IPS-11a (cell line): ENCODE measurements around the gene MCHR1.
"Not testable (repeated sequence)": the region's sequence is repeated elsewhere in the genome, so short reads cannot be mapped to it uniquely, and the experiment has no call there.

Source experiments
- H3K4me3 ChIP-seq: one replicate; pipeline ENCODE4 v1.5.1; 2013; ENCODE audit warnings: low read depth, low read length, control low read depth

The MCHR1 gene

DNA sequence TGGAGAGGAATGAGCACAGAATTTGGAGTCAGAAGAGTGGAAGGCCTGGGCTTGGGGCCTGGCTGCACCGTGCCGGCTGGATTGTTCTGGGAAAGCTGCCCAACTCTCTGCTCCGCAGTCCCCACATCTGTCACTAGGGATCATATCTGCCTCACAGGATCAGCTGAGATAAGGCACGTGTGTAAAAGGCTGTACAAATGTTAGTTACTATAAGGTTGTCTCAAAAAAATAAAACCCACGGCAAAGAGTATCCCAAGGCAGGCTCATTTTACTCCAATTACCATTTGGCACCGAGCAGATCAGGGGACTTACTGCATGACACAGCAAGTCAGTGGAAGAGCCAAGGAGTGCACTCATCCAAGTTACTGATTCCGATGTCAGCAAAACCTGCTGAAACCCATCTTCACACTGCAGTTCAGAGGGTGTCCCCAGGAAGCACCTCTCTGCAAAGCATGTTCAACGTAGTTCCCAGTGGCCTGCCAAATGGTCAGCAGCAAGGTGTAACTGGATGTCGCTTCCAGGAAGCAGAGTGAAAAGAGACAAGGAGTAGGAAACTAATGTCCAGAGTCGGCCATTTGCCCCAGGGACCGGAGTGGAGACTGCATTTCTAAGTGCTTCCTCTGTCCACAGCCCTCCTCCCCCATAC is 24.6 kb upstream of the MCHR1 start:
- no peak overlapping the region for H3K4me3 ChIP-seq

DNA sequence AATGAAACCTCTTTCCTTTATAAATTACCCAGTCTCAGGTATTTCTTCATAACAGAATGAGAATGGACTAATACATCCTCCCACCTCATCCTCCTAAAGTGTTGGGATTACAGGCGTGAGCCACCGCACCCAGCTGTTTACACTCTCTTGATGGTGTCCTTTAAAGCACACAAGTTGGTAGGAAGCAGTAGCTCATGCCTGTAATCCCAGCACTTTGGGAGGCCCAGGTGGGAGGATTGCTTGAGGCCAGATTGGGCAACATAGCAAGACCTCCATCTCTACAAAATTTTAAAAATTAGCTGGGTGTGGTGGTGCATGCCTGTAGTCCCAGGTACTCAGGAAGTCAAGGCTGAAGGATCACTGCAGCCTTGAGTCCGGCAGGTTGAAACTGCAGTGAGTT is 23.3 kb upstream of the MCHR1 start:
- not testable (repeated sequence) for H3K4me3 ChIP-seq

DNA sequence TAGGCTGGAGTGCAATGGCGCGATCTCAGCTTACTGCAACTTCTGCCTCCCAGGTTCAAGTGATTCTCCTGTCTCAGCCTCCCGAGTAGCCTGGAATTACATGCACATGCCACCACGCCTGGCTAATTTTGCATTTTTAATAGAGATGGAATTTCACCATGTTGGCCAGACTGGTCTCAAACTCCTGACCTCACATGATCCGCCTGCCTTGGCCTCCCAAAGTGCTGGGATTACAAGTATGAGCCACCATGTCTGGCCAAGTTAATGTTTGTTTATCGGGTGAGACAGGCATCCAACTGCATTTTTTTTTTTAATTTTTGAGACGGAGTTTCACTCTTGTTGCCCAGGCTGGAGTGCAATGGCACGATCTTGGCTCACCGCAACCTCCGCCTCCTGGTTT is 22.6 kb upstream of the MCHR1 start:
- not testable (repeated sequence) for H3K4me3 ChIP-seq

DNA sequence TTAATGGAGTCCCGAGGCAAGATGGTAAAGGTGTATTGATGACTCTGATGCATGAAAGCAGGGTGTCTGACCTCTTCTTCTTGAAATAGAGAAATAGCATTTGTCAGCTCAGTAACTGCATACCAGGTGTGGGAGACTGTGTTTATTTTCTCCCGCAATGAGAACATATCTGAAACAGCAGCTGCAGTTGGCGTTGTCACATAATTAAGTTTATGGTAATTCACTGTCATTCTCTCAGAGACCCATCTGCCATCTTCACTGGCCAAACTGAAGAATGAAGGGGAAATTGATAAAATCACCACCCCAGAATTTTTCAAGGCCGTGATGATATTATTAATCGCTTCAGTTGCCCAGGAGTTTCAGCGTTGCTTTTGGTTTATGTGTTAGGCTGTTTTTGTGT is 20.1 kb upstream of the MCHR1 start:
- no peak overlapping the region for H3K4me3 ChIP-seq

DNA sequence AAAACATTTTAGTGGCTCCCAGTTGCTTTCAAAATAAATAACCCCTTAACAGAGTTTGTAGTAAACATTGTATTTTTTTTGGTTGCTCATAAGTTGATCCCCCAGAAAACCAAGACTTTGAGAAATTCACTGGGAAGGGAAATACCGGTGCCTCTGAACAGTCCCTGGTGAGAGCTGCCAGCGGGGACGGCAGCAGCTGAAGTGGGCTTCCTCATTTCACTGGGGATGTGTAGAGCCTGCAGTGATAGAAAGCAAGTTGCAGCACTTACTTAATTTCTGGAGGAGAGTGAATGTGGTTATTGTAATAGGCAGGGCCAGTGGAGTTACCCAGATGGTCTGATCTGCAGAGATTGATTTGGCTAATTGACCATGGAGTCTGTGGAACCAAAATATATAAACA is 18.6 kb upstream of the MCHR1 start:
- no peak overlapping the region for H3K4me3 ChIP-seq

DNA sequence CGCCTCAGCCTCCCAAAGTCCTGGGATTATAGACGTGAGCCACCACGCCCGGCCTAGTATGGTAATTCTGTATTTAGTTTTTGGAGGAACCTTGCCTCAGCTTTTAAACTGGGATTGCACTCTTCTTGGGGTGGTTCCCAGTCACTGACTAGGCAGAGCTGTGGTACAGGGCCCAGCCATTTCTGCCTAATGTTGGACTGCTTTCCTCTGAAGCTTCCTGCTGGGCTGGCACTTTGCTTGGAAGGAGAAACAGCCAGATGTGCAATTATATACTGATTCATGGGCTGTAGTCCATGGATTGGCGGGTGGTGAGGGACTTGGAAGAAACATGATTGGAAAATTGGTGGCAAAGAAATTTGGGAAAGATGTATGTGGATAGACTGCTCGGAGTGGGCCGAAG is 17.6 kb upstream of the MCHR1 start:
- H3K4me3 ChIP-seq, result no peak overlapping the region

DNA sequence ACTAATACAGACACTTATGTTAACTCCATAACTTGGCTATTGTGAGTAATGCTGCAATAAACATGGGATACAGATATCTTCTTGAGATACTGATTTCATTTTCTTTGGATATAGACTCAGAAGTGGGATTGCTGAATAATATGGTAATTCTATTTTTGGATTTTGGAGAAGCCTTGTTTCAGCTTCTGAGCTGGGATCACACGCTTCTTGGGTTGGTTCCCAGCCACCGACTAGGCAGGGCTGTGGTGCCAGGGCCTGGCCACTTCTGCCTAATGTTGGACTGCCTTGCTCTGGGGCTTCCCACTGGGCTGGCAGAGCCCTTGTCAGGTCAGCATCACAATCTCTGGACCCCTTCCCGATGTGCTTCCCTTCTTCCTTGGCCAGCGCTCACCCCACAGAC is 14.0 kb upstream of the MCHR1 start:
- no peak overlapping the region for H3K4me3 ChIP-seq

DNA sequence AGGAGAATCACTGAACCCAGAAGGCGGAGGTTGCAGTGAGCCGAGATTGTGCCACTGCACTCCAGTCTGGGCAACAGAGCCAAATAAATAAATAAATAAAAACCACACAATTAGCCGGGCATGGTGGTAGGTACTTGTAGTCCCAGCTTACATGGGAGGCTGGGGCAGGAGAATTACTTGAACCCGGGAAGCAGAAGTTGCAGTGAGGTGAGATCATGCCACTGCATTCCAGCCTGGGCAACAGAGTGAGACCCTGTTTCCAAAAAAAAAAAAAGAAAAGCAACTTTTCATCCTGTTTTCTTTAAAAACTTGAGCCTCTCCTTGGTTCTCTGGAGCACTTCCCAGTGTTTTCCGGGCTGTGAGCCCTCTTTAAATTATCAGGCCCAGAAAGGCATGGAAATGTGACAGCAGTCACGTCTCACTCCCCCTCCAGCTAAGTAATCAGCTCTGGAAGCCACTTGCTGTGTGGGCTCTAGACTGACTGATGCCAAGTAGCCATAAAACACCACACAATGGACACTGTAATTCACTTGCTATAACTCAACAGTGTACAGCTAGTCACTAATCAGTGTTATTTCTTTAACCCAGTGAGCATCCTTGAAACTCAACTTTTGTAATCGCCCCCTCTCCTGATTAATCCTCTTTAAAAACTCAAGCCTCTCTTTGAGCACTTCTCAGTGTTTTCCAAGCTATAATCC is 13.0 kb upstream of the MCHR1 start:
- H3K4me3 ChIP-seq, result no peak overlapping the region

DNA sequence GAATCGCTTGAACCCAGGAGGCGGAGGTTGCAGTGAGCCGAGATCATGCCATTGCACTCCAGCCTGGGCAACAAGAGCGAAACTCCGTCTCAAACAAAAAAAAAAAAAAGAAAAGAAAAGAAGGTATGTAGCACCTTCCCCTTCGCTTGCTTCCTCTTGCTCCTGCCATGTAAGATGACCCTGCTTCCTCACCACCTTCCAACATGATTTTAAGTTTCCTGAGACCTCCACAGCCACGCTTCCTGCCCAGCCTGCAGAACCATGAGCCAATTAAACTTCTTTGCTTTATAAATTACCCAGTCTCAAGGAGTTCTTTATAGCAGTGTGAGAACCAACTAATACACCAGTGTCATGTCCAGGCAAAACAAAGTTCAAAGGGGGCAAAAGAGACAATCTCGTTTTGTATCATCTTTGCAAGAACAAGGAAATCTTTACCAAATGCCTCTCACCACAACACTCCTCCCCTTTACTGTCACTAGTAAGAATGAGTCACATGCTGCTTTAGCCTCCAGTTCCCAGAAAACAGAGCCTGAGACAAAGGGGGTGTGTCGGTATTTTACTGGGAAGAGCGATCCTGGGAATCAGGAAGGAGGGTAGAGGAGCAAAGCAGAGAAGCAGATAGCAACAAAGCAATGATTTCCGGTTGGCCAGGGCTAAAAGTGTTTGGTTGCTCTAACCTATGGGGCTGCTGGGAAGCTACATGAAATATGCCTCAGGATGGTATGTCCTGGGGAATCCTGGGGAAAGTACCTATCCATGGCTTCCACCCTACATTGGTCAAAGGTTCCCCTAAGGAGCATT is 10.5 kb upstream of the MCHR1 start:
- no peak overlapping the region for H3K4me3 ChIP-seq

DNA sequence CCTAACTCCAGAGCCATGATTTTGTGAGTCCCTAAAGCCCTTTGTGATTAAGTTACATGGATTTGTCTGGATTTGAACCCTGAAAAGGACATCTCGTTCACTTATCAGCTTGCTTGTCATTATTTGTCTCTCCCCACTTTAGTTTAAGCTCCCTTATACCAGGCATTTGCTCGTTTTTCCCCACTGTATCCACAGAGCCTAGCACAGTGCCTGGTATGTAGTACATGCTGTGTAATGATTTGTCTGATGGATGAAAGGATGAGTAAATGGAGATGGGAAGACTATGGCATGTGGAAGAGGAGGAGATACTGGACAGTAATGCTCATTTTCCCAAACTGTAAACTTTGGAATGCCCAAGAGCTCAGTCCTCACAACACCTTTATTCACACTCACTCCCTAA is 9.2 kb upstream of the MCHR1 start:
- H3K4me3 ChIP-seq, result no peak overlapping the region

DNA sequence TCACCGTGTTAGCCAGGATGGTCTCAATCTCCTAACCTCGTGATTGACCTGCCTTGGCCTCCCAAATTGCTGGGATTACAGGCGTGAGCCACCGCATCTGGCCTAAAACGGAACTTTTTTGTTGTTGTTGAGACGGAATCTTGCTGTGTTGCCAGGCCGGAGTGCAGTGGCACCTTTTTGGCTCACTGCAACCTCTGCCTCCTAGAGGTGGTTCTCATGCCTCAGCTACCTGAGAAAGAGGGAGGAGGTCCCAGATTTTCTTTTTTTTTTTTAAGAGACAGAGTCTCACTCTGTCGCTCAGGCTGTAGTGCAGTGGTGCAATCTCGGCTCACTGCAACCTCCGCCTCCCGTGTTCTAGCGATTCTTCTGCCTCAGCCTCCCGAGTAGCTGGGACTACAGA is 7.9 kb upstream of the MCHR1 start:
- H3K4me3 ChIP-seq, result no peak overlapping the region

DNA sequence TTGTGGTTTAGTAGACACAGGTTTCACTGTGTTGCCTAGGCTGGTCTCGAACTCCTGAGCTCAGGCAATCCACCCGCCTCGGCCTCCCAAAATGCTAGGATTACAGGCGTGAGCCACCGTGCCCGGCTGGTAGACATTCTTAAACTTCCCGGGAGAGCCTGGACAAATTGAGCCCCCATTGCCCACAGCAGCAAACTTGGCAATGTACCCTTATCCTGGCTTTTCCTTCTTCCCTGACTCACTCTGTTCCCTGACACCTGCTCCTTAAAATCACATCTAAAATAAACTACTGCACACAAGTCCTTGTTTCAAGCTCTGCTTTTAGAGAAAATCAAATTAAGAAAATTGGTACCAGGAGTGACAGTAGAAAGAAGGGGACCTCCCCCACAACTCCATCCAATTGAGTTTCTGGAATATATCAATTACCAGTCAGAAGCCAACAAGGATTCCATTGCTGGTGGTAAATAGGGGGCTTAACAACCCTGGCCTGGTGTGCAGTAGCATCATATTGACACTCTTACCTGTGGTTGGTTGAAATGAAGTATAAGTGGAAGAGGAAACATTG is 7.4 kb upstream of the MCHR1 start:
- no peak overlapping the region for H3K4me3 ChIP-seq

DNA sequence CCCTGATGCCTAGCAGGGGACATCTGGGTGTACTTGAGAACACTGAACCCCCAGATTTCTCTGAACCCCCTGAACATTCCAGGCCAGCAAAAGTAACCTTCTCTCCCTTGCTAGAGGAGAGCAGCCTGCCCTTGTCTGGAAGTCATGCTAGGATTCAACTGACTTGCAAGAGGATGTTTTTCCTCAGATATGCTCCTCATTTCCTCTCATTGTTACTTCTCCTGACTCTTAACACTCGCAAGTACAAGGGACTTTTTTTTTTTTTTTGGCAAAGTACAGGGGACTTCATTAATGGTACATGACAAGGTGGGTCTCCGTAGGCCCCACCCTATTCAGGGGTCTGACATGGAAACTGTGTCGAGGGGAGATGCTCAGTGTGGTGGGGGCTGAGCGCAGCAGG is 6.3 kb upstream of the MCHR1 start:
- H3K4me3 ChIP-seq, result no peak overlapping the region

DNA sequence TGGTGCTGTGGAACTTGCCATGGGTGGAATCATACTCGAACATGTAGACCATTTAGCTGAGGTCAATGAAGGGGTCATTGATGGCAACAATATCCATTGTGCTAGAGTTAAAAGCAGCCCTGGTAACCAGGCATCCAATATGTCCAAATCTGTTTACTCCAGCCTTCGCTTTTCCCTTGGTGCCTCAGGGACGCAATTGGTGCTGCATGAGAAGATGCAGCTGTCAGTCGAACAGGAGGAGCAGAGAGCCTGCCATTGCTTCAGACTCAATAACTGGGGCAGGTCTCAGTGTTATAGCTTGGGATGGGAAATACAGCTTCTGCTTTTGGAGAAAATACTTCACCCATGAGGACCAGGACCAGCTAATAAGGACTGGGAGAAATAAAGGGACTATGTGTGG is 5.0 kb upstream of the MCHR1 start:
- H3K4me3 ChIP-seq, result no peak overlapping the region

DNA sequence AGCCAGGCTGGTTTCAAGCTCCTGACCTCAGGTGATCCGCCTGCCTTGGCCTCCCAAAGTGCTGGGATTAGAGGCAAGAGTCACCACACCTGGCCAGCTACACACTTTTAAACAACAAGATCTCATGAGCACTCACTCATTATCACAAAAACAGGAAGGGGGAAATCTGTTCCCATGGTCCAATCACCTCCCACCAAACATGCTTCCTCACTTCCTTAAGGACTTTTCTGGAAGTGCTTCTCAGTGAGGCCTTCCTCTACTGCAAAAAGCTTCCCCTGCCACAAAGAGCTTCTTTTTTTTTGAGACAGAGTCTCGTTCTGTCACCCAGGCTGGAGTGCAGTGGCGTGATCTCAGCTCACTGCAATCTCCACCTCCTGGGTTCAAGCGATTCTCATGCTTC is 3.1 kb upstream of the MCHR1 start:
- H3K4me3 ChIP-seq, result not testable (repeated sequence)

DNA sequence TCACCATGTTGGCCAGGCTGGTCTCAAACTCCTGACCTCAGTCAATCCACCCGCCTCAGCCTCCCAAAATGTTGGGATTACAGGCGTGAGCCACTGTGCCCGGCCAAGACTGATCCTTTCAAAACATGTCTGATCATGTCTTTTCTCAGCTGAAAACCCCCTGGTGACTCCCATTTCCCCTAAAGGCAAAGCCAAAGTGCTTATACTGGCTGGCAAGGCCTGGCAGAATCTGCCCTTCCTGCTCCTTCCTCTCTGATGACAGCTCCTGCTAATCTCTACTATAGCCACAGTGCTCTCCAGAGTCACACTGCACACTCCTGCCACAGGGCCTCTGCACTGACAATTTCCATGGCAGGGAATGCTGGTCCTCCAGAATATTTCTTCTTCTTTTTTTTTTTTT is 2.6 kb upstream of the MCHR1 start:
- H3K4me3 ChIP-seq, result no peak overlapping the region

DNA sequence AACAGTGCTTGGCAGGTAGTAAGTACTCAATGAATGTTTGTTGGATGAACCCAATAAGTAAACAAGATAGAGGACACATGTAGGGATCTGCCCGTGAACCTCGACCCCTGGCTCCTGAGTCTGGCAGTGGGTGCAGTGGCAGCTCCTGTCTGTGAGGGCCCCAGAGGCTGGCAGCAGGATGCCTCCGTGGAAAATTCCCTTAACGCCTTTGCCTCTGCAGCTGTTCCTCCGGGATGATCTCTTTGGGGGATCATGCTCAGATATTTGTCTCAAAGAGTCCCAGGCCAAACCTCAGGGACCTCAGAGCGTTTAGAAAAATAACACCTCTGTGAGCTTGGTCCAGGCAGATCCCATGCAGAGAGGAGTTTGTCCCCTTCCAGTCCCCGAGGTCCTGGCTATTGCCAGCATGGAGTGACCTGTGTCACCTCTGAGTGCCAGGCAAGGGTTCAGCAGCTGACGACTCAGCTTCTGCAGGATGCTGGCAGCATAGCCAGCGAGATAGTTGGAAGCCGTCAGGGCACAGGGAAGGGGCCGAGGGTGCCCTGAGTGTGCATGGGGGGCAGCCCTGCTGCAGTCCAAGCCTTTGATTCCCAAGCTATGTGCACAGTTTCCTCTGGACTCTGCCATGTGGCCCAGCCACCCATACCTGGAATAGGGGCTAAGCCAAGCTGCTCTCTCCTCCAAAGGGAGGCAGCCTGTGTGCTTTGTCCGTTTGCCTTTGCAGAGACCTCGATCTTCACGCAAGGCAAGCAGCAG is 613 bp upstream of the MCHR1 start:
- H3K4me3 ChIP-seq, result no peak overlapping the region

DNA sequence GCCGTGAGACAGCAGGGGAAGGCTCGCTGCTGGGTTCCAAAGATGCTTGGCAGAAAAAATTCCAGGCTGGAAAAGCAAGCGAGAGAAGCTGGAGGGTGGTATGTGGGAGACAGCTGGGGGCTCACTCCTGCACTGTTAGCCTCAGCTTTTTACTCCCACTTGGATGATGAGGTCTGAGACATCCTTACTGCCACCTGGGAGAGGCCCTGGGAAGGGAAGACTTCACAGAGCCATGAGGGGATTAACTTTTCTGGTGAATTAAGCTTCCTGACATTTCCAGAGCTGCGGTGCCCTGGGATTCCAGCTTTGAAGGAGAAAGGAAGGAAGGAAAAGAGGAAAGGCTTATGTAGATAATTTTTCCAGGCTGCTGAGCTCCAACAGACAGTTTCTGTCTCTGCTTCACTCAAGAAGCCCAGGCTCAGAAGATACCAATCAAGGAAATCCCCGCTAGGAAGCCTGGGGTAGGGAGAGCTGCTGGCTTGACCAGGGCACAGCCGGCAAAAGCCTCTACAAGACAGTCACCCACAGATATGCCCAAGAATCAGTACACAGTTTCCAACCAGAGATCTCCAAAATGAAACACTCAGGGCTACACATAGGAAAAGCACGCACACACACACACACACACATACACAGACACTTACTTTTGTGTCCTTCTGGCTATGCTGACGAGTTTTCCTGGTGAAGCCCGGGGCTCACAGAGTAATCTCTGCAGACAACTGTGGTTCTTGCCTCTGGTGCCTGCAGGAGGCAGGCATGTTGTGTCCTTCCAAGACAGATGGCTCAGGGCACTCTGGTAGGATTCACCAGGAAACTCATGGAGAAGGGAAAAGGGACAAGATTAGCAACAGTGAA is 907 bp downstream of the MCHR1 start:
- no peak overlapping the region for H3K4me3 ChIP-seq

DNA sequence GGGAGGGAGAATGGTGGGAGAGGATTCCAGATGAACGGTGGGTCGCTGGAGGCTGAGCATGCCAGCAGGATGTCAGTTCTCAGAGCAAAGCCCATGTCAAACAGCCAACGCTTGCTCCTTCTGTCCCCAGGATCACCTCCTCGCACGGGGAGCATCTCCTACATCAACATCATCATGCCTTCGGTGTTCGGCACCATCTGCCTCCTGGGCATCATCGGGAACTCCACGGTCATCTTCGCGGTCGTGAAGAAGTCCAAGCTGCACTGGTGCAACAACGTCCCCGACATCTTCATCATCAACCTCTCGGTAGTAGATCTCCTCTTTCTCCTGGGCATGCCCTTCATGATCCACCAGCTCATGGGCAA is 1.5 kb downstream of the MCHR1 start:
- no peak overlapping the region for H3K4me3 ChIP-seq

DNA sequence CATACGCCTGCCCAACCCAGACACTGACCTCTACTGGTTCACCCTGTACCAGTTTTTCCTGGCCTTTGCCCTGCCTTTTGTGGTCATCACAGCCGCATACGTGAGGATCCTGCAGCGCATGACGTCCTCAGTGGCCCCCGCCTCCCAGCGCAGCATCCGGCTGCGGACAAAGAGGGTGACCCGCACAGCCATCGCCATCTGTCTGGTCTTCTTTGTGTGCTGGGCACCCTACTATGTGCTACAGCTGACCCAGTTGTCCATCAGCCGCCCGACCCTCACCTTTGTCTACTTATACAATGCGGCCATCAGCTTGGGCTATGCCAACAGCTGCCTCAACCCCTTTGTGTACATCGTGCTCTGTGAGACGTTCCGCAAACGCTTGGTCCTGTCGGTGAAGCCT is 2.2 kb downstream of the MCHR1 start:
- H3K4me3 ChIP-seq, result no peak overlapping the region
